ENCODE data around the gene ASB13. TPM values are rescaled to one million over a fixed set of nuclear protein-coding genes. Genes with fewer than 3 reads are reported as not detected.

ASB13 gene
- total RNA-seq, 4 donors from 2014 or later = 19.2 to 47.7 (median 31.2) TPM

- TF ChIP-seq CTCF (IDR thresholded peaks at IDR 0.05; ENCODE audit: low read depth) = no peak
These were observed 3.2 kb upstream of the ASB13 start for GRCh38 chr10:5669604-5670003.

- TF ChIP-seq CTCF (IDR thresholded peaks at IDR 0.05; ENCODE audit: low read depth) = no peak
These were observed 2.0 kb upstream of the ASB13 start for GRCh38 chr10:5668429-5668828.

DNA sequence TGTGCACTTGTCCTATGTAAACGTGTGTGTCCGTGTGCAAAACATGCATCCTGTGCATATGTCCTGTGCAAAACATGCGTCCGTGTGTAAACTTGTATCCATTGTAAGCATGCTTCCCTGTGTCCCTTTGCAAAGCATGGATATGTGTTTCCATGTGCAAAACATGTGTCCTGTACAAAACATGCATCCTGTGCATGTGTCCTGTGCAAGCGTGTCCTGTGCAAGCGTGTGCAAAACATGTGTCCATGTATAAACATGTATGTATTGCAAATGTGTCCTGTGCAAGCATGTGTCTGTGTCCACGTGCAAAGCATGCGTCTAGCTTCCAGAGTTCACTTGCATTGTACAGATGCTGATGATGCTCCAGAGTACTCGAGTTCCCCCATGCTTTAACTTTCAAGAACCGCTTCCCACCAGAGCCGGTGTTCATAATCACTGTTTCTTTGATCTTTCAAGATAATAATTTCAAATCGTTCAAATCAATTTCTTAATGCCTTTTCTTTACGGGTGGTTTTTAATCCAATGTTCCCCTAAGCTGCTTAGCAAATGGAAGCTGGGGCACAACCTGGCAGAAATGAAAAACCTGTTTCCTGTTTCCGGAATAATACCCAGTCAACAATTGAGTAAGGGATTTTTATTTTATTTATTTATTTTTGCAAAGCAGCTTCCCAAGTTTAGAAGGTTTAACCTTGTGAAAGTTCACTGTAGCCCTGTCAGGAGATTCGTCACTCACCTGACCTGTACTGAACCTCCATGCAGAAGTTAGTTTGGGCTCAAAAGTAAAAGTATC is 641 bp upstream of the ASB13 start:
- no peak for TF ChIP-seq CTCF (IDR thresholded peaks at IDR 0.05; ENCODE audit: low read depth)

DNA sequence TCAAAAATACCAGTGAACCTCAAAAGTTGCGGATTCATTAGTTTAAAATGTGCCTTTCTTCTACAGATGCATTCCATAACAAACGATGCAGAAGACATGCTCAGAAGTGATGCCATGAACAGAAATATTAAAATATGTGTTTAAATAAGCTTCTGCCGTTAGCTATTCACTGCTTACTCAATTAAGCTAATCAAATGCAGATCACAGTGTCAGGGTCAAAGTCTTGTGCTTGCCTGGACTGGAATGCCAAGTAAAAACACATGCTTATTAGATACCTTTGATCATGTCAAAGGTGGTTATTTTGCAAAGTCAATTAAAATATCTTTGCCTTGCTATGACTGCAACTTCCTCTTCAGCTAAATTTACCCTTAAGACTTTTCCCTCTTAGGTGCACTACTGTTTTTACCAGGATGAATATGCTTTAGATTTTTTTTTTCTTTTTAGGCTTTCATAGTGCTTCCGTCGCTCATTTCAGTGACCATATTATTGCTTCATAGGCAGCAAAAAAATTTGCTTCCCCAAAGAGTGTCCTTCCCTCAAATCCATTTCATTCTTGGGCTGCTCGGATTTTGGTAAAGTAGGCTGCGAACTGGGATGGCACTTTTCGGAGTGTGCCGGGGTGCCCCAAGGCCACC is 905 bp downstream of the ASB13 start:
- TF ChIP-seq CTCF (IDR thresholded peaks at IDR 0.05; ENCODE audit: low read depth) = no peak

DNA sequence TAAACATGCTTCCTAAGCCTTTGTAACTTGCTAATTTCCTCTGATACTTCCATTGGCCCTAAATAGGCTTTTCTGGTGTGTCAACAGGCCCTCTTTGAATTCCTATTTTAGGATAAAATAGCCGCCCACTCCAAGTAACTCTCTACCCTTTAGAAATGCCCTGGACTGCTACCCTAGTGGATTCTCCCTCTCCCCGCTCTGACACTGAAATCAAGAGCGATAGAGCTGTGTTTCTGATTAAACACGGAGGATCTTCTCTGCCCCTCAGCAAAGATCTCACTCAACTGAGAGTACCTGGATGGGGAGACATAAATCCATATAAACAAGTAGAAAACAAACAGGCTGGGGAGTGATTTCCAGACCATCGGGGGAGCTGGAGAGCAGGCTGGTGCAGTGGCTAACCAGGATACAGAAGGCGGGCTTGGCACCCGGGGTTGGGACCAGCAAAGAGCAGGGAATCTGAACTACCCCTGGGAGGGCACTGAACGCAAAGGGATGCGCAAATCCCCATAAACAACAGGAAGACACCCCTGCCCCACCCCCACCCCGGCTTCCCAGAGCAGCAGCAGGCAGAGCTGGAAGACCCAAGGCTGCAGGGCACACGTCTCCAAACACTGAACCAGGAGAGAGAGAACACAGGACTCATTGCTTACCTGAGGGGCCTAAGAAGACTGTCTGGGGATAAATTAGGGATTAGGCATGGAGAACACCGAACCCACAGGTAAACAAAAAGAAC is 2.5 kb downstream of the ASB13 start:
- no peak for TF ChIP-seq CTCF (IDR thresholded peaks at IDR 0.05; ENCODE audit: low read depth)

DNA sequence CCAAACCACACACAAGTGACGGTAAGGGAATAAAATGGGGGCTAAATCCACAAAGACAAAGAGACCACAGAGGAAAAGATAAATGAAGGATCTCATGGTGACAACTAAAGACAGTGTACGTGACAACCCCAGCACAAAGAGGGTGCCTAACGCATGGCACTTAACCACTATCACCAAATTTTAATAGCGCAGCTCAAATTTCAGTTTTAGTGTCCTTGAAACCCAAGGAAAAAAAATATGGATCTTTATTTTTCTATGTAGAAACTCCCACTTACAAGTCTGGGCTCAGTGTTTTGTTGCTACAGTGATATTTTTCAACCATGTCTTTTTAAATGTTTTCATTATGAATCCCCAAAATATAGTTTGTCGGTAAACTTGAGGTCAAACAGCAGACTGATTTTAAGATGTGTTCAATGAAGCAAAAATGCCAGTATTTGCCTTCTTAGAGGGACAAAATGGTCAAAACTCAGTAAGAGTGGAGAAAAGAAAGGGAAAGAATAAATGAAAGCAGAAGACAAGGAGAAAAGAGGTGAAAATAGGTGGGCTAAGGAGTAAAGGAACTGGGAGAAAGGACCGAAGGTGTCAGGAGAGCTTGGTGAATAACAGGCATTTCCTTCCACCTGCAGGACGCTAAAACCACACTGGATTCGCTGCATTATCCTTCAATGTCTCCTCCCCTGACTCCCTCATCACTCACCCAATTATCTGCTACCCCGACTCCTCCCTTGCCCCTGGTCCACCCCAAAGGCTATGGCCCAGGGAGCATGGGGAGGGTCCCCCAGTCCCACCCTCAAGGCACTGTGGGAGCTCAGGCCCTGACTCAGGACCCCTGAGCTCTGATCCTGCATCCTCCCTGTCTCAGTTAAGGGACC is 3.5 kb downstream of the ASB13 start:
- no peak for TF ChIP-seq CTCF (IDR thresholded peaks at IDR 0.05; ENCODE audit: low read depth)

Data from subcutaneous adipose tissue (tissue), 4 donors.